ENCODE measurements around the gene NOP53.
A peak's percentile ranks its signal among the peaks of the same experiment; 100 is the strongest.
"Not testable (repeated sequence)": the region's sequence is repeated elsewhere in the genome, so short reads cannot be mapped to it uniquely, and the experiment has no call there.

The NOP53 gene

DNA sequence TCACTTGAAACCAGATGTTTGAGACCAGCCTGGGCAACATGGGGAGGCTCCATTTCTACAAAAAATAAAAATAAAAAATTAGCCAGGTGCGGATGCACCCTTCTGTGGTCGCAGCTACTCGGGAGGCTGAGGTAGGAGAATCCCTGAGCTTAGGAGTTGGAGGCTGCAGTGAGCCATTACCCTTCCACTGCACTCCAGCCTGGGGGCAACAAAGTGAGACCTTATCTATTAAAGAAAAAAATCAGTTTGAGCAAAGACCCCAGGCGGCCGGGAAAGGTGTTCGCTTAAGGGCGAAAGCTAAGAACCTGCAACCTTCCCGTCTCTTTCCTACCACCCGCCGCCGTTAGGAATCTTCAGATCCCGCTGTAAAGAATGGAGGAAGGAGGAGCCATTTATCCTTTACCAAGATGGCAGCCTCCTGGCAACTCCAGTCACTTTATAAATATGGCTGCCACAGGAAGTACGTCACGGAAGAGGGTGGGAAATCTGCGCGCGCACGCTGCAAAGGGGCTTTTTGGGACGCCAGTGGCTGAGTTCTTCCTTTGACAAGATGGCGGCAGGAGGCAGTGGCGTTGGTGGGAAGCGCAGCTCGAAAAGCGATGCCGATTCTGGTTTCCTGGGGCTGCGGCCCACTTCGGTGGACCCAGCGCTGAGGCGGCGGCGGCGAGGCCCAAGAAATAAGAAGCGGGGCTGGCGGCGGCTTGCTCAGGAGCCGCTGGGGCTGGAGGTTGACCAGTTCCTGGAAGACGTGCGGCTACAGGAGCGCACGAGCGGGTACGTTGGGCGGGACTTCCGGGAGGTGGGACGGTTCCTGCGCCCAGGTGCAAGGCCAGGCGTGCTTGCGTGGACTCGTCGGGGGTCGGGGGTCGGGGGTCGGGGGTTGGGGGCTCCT lies at the start of gene NOP53:
Gene NOP53, plus strand, starts transcription at position 537 of the 892 bp plus-strand sequence. Its CDS starts 14 bp downstream, at position 551.
- DNase-seq (ENCODE audit: low read depth) = peak; percentile 93

DNA sequence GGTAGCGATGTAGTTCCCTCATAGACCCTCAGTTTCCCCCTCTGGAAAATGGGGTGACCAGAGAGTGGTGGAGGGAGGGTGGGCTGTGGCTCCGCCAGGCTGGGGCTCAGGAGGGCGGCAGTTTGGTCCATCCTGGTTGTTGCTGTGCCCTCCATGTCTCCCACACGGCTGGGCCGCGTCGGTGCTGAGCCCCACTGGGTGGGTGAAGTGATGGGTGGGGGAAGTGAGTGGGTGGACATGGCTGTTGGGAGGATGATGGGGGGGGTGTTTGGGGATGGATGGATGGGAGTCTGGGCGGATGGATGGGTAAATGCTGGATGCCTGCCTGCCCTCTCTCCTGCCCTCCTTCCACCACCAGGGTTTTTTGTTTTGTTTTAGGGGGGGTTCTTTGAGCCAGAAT lies 48.7 kb upstream of the NOP53 start:
- DNase-seq (ENCODE audit: low read depth) = no peak

DNA sequence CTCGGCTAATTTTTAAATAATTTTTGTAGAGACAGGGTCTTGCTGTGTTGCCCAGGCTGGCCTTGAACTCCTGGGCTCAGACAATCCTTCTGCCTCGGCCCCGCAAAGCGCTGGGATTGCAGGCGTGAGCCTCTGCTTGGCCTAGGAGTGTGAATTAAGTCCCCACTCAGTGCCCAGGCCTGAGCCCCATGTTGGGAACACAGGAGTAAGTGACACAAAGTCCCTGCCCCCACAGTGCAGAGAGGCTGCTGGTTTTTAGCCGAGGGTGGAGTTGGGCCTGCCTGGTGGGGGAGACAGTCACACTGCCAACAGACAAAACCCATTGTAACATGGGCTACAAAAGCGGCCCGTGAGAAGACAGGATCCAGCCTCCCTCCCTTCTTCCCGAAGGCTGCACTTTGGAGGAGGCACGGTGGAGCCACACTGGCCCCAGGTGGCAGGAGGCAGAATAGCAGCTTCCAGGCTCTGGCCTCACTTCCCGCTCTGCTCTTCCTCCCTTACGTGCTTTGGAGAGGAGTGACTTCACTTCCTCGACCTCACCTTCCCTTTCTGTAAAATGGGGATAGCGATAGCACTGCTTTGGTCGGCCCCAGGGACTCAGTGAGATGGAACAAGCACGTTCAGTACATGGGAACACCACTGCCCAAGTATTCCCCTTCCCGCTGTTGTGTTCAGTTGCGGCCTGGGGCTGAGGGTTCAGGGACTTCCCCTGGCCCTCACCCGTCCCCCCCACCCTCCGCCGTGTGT lies 47.3 kb upstream of the NOP53 start:
- DNase-seq (ENCODE audit: low read depth) = peak; percentile 24

DNA sequence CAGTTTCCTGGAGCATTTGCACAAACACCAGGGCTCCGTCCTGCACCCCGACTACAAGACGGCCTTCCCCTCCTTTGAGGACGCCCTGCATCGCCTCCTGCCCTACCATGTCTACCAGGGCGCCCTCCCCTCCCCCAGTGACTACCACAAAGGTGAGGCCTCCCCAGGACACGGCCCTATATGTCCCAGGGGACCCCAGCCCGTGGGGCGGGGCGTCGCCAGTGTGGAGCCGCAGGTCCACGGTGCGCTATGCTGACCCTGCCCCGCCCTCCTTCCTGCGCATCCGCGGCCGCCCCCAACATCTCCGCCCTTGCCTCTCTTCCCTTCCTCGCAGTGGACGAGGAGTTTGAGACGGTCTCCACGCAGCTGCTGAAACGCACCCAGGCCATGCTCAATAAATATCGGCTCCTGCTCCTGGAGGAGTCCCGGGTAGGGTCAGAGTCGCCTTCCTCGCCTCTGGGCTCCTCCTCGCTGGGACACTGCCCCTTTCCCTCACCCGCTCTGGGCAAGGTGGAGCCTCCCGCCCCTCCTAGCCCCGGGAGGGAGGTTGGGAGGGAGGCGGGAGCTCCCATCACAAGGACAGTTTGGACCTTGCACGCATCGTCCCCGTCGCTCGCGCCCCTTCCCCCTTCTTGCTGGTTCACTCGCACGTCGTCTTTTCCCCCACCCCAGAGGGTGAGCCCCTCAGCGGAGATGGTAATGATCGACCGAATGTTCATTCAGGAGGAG lies 46.6 kb upstream of the NOP53 start:
- DNase-seq (ENCODE audit: low read depth) = no peak

DNA sequence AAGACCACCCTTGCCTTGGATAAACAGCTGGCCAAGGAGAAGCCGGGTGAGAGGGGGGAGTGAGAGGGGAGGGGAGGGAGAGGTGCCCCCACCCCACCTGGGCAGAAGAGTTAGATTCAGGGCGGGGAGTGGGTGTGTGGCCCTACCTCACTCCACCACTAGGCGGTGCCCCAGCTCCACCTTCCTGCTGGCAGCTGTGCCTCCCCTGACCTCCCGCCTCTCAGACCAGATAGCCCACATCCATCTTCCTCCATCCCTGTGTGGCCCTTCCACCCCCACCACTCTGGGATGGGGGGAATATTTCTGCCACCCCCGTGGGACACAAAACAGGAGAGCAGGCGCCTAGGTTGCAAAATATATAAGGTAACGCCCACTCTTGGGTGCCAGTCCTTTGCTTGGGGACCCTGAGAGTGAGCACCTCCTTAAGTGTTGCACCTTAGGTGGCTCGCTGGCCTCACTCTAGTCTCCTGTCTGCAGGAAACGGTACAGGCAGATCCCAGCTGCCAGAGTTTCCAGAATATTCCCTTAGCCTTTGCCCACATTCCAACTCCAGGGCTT lies 45.9 kb upstream of the NOP53 start:
- DNase-seq (ENCODE audit: low read depth) = peak; percentile 13

DNA sequence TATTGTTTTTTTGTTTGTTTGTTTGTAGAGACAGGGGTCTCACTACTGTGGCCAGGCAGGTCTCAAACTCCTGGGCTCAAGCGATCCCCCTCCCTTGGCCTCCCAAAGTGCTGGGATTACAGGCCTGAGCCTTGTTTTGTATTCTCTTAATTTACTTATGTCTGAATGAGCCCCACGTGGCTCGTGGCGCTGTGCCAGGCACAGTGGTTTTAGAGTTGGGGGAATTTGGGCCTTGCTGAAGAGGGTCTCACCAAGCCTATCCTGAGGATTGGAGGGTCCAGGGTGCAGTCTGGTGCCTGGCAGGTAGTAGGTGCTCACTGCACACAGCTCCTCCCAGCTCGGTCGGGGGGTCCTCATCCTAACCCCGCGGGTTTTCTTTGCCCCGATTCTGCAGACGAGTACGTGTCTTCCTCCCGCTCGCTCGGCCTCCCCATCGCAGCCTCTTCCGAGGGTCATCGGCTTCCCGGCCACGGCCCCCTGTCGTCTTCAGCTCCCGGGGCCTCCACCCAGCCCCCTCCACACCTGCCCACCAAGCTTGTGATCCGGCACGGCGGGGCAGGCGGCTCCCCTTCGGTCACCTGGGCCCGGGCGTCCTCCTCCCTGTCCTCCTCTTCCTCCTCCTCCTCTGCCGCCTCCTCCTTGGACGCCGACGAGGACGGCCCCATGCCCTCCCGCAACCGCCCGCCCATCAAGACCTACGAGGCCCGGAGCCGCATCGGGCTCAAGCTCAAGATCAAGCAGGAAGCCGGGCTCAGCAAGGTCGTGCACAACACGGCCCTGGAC lies 44.2 kb upstream of the NOP53 start:
- DNase-seq (ENCODE audit: low read depth) = no peak

DNA sequence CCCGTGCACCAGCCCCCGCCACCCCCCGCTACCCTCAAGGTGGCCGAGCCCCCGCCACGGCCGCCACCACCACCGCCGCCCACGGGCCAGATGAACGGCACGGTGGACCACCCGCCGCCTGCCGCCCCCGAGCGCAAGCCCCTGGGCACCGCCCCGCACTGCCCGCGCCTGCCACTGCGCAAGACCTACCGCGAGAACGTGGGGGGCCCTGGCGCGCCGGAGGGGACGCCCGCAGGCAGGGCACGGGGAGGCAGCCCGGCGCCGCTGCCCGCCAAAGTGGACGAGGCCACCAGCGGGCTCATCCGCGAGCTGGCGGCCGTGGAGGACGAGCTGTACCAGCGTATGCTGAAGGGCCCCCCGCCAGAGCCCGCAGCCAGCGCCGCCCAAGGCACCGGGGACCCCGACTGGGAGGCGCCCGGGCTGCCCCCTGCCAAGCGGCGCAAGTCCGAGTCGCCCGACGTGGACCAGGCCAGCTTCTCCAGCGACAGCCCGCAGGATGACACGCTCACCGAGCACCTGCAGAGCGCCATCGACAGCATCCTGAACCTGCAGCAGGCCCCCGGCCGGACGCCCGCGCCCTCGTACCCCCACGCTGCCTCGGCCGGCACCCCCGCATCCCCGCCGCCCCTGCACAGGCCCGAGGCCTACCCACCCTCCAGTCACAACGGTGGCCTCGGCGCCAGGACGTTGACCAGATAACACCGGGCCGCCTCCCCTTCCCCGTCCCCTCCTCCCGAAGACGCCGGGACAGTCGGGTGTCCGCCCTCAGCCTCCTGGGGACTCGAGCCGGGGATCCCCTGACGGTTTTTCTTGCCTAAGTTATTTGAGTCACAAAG lies 43.4 kb upstream of the NOP53 start:
- DNase-seq (ENCODE audit: low read depth) = no peak

DNA sequence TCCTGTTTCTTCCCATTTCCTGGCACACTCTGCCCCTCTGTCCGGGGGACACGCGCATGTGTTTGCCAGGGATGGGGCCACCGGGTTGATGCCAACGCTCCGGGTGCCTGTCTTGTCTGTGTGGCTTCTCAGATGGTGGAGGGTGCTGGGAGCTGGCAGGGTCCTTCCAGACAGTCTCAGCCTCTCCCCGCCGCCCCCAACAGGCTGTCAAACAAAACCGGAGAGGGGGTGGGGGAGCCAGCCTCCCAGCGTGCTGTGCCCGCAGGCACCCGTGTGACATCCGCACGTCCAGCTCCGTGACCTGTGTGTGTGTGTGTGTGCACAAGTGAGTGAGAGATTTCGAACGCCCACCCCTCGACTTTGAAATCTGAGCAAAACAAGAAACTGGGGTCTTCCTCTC lies 42.7 kb upstream of the NOP53 start:
- DNase-seq (ENCODE audit: low read depth) = no peak

DNA sequence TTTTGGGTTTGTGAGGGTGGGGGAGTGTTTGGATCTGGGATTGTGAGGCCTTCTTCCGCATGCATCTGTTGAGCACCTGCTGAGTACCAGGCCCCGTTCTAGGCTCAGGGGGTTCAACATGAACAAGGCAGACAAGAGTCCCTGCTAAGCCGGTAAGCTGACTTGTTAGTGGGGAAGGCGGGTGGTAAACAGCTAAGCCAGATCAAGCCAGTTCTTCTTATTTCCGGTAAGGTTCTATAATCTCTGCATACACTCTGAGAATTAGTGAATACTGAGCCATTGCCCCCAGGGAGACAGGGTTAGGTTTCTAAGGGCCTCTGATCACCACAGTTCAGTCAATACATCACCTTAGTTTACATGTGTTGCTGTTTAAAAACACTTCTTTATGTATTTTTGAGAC lies 42.0 kb upstream of the NOP53 start:
- no peak for DNase-seq (ENCODE audit: low read depth)

DNA sequence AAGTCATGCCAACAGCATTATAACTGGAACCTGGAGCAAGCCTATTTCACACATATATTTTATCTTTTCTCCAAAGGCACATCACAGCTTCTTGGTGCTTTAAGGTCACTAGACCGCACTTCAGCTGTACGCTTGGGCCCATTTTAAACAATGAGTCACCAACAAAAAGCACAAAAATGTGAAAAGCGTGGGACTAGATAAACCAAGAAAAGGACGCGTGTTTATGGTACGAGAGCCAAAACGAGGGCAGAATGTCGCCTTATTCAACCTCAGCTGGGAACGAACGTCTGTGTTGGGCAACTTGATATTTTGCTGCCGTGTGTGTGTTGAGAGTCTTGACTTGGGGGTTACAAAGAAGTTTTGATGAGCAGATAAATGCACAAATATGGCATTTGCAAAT lies 41.3 kb upstream of the NOP53 start:
- no peak for DNase-seq (ENCODE audit: low read depth)

DNA sequence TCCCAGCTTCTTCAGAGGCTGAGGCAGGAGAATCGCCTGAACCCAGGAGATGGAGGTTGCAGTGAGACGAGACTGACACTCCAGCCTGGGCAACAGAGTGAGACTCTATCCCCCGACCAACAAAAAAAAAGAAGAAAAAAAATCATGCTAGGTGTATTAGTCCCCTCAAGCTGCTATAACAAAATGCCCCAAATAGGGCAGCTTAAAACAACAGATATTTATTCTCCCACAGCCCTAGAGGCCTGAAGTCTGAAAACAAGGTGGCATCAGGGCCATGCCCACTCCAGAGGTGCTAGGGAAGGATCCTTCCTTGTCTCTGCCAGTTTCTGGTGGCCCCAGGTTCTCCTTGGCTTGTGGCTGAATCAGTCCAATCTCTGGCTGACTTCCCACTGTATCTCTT lies 40.7 kb upstream of the NOP53 start:
- no peak for DNase-seq (ENCODE audit: low read depth)

DNA sequence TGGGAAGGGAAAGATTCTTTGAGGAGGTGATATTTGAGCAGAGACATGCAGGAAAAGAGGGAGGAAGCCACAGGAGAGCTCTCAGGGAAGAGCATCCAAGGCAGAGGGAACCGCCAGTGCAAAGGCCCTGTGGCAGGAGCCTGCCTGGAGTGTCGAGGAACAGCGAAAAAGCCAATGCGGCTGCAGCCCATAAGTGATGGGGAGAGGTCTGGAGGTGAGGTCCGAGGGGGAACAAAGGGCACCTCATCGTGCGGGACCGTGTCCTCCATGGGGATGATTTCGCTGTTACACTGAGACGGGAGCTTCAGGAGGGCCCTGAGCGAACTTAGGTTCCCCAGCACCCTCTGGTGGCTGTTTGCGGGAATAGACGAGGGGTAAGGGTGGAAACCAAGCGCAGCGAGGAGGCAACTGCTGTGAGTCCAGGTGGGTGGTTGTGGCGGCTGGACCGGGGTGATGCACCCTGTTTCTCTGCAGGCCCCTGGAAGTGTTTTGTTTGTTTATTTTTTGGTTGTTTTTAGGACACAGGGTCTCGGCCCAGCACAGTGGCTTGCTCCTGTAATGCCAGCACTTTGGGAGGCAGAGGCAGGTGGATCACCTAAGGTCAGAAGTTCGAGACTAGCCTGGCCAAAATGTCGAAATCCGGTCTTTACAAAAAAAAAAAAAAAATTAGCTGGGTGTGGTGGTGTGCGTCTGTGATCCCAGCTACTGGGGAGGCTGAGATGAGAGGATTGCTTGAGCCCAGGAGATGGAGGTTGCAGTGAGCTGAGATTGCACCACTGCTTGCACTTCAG lies 38.0 kb upstream of the NOP53 start:
- peak; percentile 64 for DNase-seq (ENCODE audit: low read depth)

DNA sequence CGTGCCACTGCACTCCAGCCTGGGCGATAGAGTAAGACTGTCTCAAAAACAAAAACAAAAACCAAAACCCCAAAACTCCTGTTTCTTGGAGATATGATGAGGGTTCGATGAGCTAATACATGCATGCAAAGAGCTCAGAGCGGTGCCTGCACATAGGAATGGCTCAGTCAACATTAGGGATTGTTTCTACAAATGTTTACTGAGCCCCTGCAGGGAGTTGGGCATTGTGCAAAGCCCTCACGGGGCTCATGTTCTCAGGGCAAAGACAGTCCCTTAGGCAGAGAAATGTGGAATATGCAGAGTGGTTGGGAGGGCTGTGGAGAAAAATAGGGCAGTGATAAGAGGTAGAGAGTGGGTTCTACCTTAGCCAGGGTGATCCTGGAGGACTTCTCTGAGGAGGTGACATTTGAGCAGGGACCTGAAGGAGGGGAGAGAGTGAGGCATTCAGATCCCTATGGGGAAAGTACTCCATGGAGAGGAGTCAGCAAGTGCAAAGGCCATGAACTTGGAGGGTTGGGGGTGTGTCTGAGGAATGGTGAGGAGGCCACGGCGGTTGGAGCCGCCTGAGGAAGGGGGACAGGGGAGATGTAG lies 33.6 kb upstream of the NOP53 start:
- no peak for DNase-seq (ENCODE audit: low read depth)

DNA sequence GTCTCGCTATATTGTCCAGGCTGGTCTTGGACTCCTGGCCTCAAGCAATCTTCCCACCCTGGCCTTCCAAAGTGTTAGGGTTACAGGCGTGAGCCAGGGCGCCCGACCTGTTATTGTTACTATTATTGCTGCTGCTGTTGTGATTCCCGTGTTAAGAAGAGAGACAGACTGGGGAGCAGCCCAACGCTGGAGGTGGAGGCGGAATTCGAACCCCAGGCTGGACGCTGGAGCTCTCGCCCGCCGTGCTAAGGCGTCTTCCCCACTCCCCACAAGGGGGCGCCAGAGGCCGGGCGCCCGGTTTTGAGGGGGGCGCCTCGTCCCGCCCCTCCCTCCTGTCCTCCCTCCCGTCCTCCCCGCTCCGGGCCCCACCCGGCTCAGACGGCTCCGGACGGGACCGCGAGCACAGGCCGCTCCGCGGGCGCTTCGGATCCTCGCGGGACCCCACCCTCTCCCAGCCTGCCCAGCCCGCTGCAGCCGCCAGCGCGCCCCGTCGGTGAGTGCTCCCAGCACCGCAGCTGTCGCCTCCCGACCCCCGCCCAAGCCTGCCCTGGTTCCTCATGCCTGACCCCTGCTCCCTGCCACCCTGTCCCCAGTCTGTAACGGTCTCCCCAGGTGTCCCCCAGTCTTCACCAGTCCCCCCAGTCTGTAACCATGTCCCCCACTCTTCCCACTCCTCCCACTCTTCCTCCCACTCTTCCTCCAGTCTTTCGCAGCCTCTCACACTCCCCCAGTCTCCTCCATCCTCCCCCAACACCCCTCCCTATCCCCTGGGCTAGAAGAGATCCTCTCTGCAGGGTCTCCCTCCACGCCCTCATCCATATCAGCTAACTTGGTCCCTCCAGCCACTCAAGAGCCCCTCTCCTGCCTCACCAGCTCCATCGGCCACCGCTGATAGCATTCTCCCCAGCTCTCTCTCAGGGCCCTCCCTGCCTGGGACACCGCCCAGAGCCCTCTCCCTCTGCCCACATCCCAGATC lies 32.0 kb upstream of the NOP53 start, which contains the start of gene EHD2:
Gene EHD2, plus strand, starts transcription at position 377 of the 976 bp plus-strand sequence. CDS start 3,191 bp downstream, outside the sequence.
- no peak for DNase-seq (ENCODE audit: low read depth)

DNA sequence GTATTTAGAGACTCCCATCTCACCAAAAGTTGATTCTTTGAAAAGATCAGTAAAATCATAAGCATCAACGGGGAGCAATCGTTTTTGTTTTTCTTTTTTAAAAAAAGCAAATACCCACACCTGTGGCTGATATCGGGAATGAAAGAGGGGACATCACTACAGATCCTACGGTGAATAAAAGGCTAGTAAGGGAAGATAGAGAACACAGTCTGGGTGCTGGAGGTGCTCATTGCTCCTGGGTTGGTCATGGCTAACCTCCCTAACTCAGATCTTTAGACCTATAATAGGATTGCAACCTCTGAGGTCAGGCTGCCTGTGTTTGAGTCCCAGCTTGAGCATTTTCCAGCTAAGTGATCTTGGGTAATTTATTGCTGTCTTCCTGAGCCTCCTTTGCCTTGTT lies 31.0 kb upstream of the NOP53 start:
- DNase-seq (ENCODE audit: low read depth) = no peak

DNA sequence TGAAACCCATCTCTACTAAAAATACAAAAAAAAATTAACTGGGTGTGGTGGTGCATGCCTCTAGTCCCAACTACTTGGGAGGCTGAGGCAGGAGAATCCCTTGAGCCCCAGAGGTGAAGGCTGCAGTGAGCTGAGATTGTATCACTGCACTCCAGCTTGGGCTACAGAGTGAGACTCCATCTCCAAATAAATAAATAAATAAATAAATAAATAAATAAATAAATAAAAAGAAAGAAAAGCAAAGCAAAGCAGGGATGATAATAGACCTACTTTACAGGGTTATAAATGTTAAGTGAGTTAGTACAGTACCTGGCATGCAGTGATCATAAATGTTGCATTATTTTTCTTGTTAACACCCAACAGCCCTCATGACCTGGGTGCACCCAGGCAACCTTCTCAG lies 30.5 kb upstream of the NOP53 start:
- DNase-seq (ENCODE audit: low read depth) = not testable (repeated sequence)

DNA sequence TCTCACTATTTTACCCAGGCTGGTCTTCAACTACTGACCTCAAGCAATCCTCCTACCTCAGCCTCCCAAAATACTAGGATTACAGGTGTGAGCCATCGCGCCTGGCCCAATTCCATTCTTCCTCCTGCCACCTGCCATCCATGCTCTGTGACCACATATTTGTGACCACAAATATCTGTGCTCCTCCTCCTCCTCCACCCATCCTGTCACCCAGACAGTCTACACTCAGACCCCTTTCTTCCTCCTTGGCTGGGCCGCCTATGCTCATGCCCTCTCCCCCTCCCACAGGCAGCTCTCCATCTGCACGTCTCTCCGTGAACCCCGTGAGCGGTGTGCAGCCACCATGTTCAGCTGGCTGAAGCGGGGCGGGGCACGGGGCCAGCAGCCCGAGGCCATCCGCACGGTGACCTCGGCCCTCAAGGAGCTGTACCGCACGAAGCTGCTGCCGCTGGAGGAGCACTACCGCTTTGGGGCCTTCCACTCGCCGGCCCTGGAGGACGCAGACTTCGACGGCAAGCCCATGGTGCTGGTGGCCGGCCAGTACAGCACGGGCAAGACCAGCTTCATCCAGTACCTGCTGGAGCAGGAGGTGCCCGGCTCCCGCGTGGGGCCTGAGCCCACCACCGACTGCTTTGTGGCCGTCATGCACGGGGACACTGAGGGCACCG lies 28.9 kb upstream of the NOP53 start:
- DNase-seq (ENCODE audit: low read depth) = no peak

Data from stimulated activated CD4-positive, alpha-beta T cell treated with anti-CD3 and anti-CD28 coated beads, Interleukin-2, amount 100 ng/mL, for 4 hours (primary cell).